H1 (cell line): Measurements from ENCODE around the gene CFAP97. TPM values are rescaled to one million over a fixed set of nuclear protein-coding genes. Genes with fewer than 3 reads are reported as not detected.

Source experiments
- CTCF ChIA-PET: fragments of 300-600 bp; sonication (Branson Sonifier 250); formaldehyde crosslinking; loops from one replicate; lab custom pipeline; 2021; ENCODE audit not compliant: partially characterized antibody; lab: Charles Lee
- POLR2A ChIA-PET: fragments of 300-600 bp; sonication (Branson Sonifier 250); formaldehyde crosslinking; loops from one replicate; lab custom pipeline; 2021; ENCODE audit warnings: inconsistent platforms; ENCODE audit not compliant: partially characterized antibody; lab: Charles Lee
- DNase-seq, 2 experiments: peaks; one replicate each; pipeline versions ENCODE4 v3.0.0 to v3.0.0-alpha.2; 2010 to 2022; ENCODE audit warnings: low spot score in 2 of 2, low read depth in 1 of 2, mixed read lengths in 1 of 2
- FAIRE-seq: peaks from 2 replicates; lab custom pipeline; 2011; peaks lifted over from hg19 to GRCh38; lab: Jason Lieb, UNC
- H2AFZ ChIP-seq: 2 replicates; pipeline ENCODE4 v1.8.1; 2012; ENCODE audit warnings: low read length, inconsistent platforms
- H2AK5ac ChIP-seq: 2 replicates; pipeline ENCODE4 v1.6.1; 2013; ENCODE audit warnings: low read depth, low read length
- H2BK120ac ChIP-seq: replicated peaks from 2 replicates; pipeline ENCODE3; 2013; ENCODE audit warnings: low read depth, low read length, inconsistent platforms
- H2BK12ac ChIP-seq: 2 replicates; pipeline ENCODE4 v1.6.1; 2013; ENCODE audit warnings: low read depth, low read length
- H2BK15ac ChIP-seq: 2 replicates; pipeline ENCODE4 v1.6.1; 2013; ENCODE audit warnings: low read length
- H2BK20ac ChIP-seq: 2 replicates; pipeline ENCODE4 v1.6.1; 2013; ENCODE audit warnings: low read length
- H2BK5ac ChIP-seq: 2 replicates; pipeline ENCODE4 v1.6.1; 2013; ENCODE audit warnings: low read depth, low read length
- H3K14ac ChIP-seq: 2 replicates; pipeline ENCODE4 v1.6.1; 2013; ENCODE audit warnings: inconsistent platforms; ENCODE audit not compliant: insufficient read length
- H3K18ac ChIP-seq: 2 replicates; pipeline ENCODE4 v1.6.1; 2013; ENCODE audit warnings: low read length; ENCODE audit errors: extremely low read depth
- H3K23ac ChIP-seq: 2 replicates; pipeline ENCODE4 v1.6.1; 2013; ENCODE audit warnings: inconsistent platforms; ENCODE audit not compliant: insufficient read length
- H3K23me2 ChIP-seq: 2 replicates; pipeline ENCODE4 v1.6.1; 2013; ENCODE audit warnings: low read depth, low read length
- H3K27ac ChIP-seq: 2 replicates; pipeline ENCODE4 v1.6.1; 2011; ENCODE audit warnings: low read depth, low read length, inconsistent platforms
- H3K27me3 ChIP-seq, 4 experiments: replicated peaks in 1 of 4; 1 replicate in 1 of 4; 2 replicates in 3 of 4; pipeline versions ENCODE4 v1.6.1 to v1.8.1; 2011 to 2013; ENCODE audit warnings: low read length in 3 of 4, mild to moderate bottlenecking in 3 of 4, inconsistent platforms in 2 of 4, mixed read lengths in 2 of 4, moderate library complexity in 1 of 4; ENCODE audit not compliant: control insufficient read depth in 3 of 4, insufficient read depth in 3 of 4; ENCODE audit errors: extremely low read depth in 1 of 4
- H3K36me3 ChIP-seq, 4 experiments: 2 replicates each; pipeline versions ENCODE4 v1.6.1 to v1.8.1; 2011 to 2013; ENCODE audit warnings: mild to moderate bottlenecking in 4 of 4, low read length in 3 of 4, moderate library complexity in 2 of 4, control low read depth in 1 of 4, inconsistent platforms in 1 of 4; ENCODE audit not compliant: insufficient read depth in 4 of 4, control insufficient read depth in 2 of 4
- H3K4ac ChIP-seq: replicated peaks from 2 replicates; pipeline ENCODE3; 2013; ENCODE audit warnings: low read length, low read depth, mixed read lengths, inconsistent platforms; ENCODE audit not compliant: insufficient read length
- H3K4me1 ChIP-seq, 4 experiments: replicated peaks in 1 of 4; 1 replicate in 1 of 4; 2 replicates in 3 of 4; pipeline versions ENCODE4 v1.6.1 to v1.8.1; 2011 to 2013; ENCODE audit warnings: low read length in 3 of 4, inconsistent platforms in 2 of 4, mixed read lengths in 1 of 4; ENCODE audit not compliant: insufficient read depth in 4 of 4, control insufficient read depth in 3 of 4
- H3K4me2 ChIP-seq, 2 experiments: 2 replicates each; pipeline versions ENCODE4 v1.6.1 to v1.8.1; 2011 to 2013; ENCODE audit warnings: low read depth in 2 of 2, low read length in 2 of 2, control low read depth in 1 of 2, inconsistent platforms in 1 of 2, mild to moderate bottlenecking in 1 of 2; ENCODE audit not compliant: insufficient read depth in 1 of 2
- H3K4me3 ChIP-seq, 4 experiments: fragments of 200-600, 300-600 bp in 1 of 4; sonication (generic), shearing (Covaris generic), sonication (Bioruptor Twin) in 1 of 4; 2 replicates each; pipeline versions ENCODE4 v1.5.1 to v1.8.1; 2011 to 2016; ENCODE audit warnings: low read length in 4 of 4, low read depth in 3 of 4, control low read depth in 2 of 4, inconsistent platforms in 2 of 4, mild to moderate bottlenecking in 2 of 4, mixed read lengths in 1 of 4, moderate library complexity in 1 of 4; ENCODE audit not compliant: insufficient read depth in 2 of 4; ENCODE audit errors: extremely low read depth in 1 of 4
- H3K56ac ChIP-seq: replicated peaks from 2 replicates; pipeline ENCODE3; 2013; ENCODE audit warnings: low read depth, mild to moderate bottlenecking, mixed read lengths, low read length, inconsistent platforms; ENCODE audit not compliant: insufficient read length
- H3K79me1 ChIP-seq: 2 replicates; pipeline ENCODE4 v1.6.1; 2013; ENCODE audit warnings: low read depth, low read length, control low read depth
- H3K79me2 ChIP-seq, 2 experiments: 2 replicates each; pipeline versions ENCODE4 v1.6.1 to v1.8.1; 2012 to 2013; ENCODE audit warnings: low read length in 2 of 2, mild to moderate bottlenecking in 2 of 2, inconsistent platforms in 1 of 2; ENCODE audit not compliant: insufficient read depth in 2 of 2, control insufficient read depth in 1 of 2
- H3K9ac ChIP-seq, 4 experiments: replicated peaks in 1 of 4; 1 replicate in 1 of 4; 2 replicates in 3 of 4; pipeline versions ENCODE4 v1.6.1 to v1.8.1; 2011 to 2013; ENCODE audit warnings: low read depth in 3 of 4, low read length in 3 of 4, control low read depth in 2 of 4, mild to moderate bottlenecking in 2 of 4, moderate library complexity in 2 of 4, inconsistent platforms in 1 of 4; ENCODE audit errors: extremely low read depth in 1 of 4
- H3K9me3 ChIP-seq, 2 experiments: 2 replicates each; pipeline versions ENCODE4 v1.6.1 to v1.8.1; 2012 to 2013; ENCODE audit warnings: mild to moderate bottlenecking in 2 of 2, moderate library complexity in 2 of 2, control low read depth in 1 of 2, inconsistent platforms in 1 of 2, low read depth in 1 of 2, low read length in 1 of 2, mixed read lengths in 1 of 2; ENCODE audit not compliant: insufficient read depth in 2 of 2
- H4K20me1 ChIP-seq, 2 experiments: replicated peaks in 1 of 2; 2 replicates each; pipeline versions ENCODE3 to v1.8.1; 2011 to 2013; ENCODE audit warnings: inconsistent platforms in 2 of 2, low read length in 2 of 2, mild to moderate bottlenecking in 1 of 2; ENCODE audit not compliant: insufficient read depth in 2 of 2, control insufficient read depth in 1 of 2
- H4K5ac ChIP-seq: 2 replicates; pipeline ENCODE4 v1.6.1; 2013; ENCODE audit warnings: low read length, low read depth, mixed read lengths, inconsistent platforms; ENCODE audit not compliant: insufficient read length
- H4K8ac ChIP-seq: 2 replicates; pipeline ENCODE4 v1.8.0; 2013; ENCODE audit warnings: mild to moderate bottlenecking, moderate library complexity, low read length, inconsistent platforms; ENCODE audit not compliant: insufficient read depth; ENCODE audit errors: extremely low read depth
- H4K91ac ChIP-seq: replicated peaks from 2 replicates; pipeline ENCODE3; 2013; ENCODE audit warnings: low read length, mixed read lengths, inconsistent platforms; ENCODE audit not compliant: insufficient read length
- CEBPB ChIP-seq: IDR thresholded peaks from 2 replicates; pipeline ENCODE4 v1.6.1; 2012; ENCODE audit warnings: low read depth, low read length
- CREB1 ChIP-seq: IDR thresholded peaks from 2 replicates; pipeline ENCODE4 v1.6.1; 2012; ENCODE audit warnings: inconsistent platforms
- FOSL1 ChIP-seq: IDR thresholded peaks from 2 replicates; pipeline ENCODE4 v1.6.1; 2011; ENCODE audit warnings: mild to moderate bottlenecking, low read depth, low read length, moderate library complexity; ENCODE audit not compliant: insufficient read depth
- MAX ChIP-seq: IDR thresholded peaks from 2 replicates; pipeline ENCODE4 v1.6.1; 2012; ENCODE audit warnings: inconsistent platforms
- PHF8 ChIP-seq: fragments of 200-600 bp; sonication (generic); conservative IDR thresholded peaks from 2 replicates; pipeline ENCODE4 v1.7.1; 2012; ENCODE audit warnings: low read depth, mild to moderate bottlenecking, inconsistent platforms, low read length, moderate library complexity
- POLR2A ChIP-seq, 2 experiments: IDR thresholded peaks; 1 replicate in 1 of 2; 2 replicates in 1 of 2; pipeline ENCODE4 v1.6.1; 2011; ENCODE audit warnings: low read depth in 2 of 2, low read length in 2 of 2, mild to moderate bottlenecking in 2 of 2; ENCODE audit errors: control extremely low read depth in 1 of 2
- POLR2AphosphoS5 ChIP-seq: IDR thresholded peaks from 2 replicates; pipeline ENCODE4 v1.6.1; 2011; ENCODE audit warnings: low read depth, low read length
- POU5F1 ChIP-seq: IDR thresholded peaks from 2 replicates; pipeline ENCODE4 v1.6.1; 2011; ENCODE audit warnings: low read depth, mild to moderate bottlenecking, low read length, moderate library complexity
- RFX5 ChIP-seq: IDR thresholded peaks from 2 replicates; pipeline ENCODE4 v1.6.1; 2011; ENCODE audit warnings: low read depth, low read length, improper control_type of control experiment, borderline replicate concordance
- SIN3A ChIP-seq, 2 experiments: IDR thresholded peaks in 1 of 2; conservative IDR thresholded peaks in 1 of 2; 2 replicates each; pipeline ENCODE4 v1.6.1; 2011 to 2012; ENCODE audit warnings: low read length in 2 of 2, improper control_type of control experiment in 1 of 2, low read depth in 1 of 2, mild to moderate bottlenecking in 1 of 2
- SIX5 ChIP-seq: IDR thresholded peaks from 2 replicates; pipeline ENCODE4 v1.6.1; 2011; ENCODE audit warnings: mild to moderate bottlenecking, low read depth, low read length
- SP1 ChIP-seq: IDR thresholded peaks from 2 replicates; pipeline ENCODE4 v1.6.1; 2011; ENCODE audit warnings: low read depth, low read length
- TAF1 ChIP-seq: IDR thresholded peaks from 2 replicates; pipeline ENCODE4 v1.6.1; 2011; ENCODE audit warnings: mild to moderate bottlenecking, low read depth, low read length
- TBP ChIP-seq: IDR thresholded peaks from 2 replicates; pipeline ENCODE4 v1.6.1; 2011; ENCODE audit warnings: low read depth, low read length, improper control_type of control experiment
- WGBS, 2 experiments: shearing (Covaris generic) in 1 of 2; methylation state at CpG; one replicate each; pipeline versions ENCODE4 v1.1.6 to v1.1.7; 2013 to 2015; ENCODE audit warnings: low lambda C conversion rate in 2 of 2, mixed read lengths in 2 of 2, inconsistent platforms in 1 of 2, low coverage in 1 of 2, missing lambda C conversion rate in 1 of 2; ENCODE audit not compliant: insufficient replicate concordance in 2 of 2, insufficient coverage in 1 of 2, insufficient read length in 1 of 2; ENCODE audit errors: extremely low coverage in 1 of 2, missing lambda C conversion rate in 1 of 2; 5-methylcytosine and 5-hydroxymethylcytosine counted together
- polyA plus RNA-seq, 7 experiments: library from polyadenylated mRNA; depleted of rRNA in 3 of 7; stranded (reverse) in 5 of 7; unstranded in 2 of 7; fragments of >200 nt in 5 of 7; fragments of 200-250 nt in 2 of 7; gene quantifications; 1 replicate in 5 of 7; 2 replicates in 1 of 7; 4 replicates in 1 of 7; pipeline versions ENCODE4 v1.2.1 to v1.2.3, GENCODE V29; 2011 to 2013; ENCODE audit warnings: missing spikeins in 2 of 7, mixed read lengths in 2 of 7
- total RNA-seq: library from RNA; stranded (reverse); fragmentation: NEBNext Ultra II Directional; extraction: Animal tissue kit (Norgen Biotek cat#: 25700); gene quantifications from 2 replicates; pipeline ENCODE4 v1.2.1, GENCODE V29; 2021
- TF ChIP-seq, protein P1 (sequence below): IDR thresholded peaks from 2 replicates; pipeline ENCODE4 v1.6.1; 2012; ENCODE audit warnings: inconsistent platforms

Gene CFAP97
- total and polyA plus RNA-seq, 2 of the 8 experiments (the other 6 are each of a cell fraction or from before 2014, with no cell fraction given) = 9.2 to 40.4 TPM

- no peak overlapping the region for H4K8ac ChIP-seq
- ChIA-PET POLR2A (interaction anchor here (0.7 kb wide), 1 partner anchor 18 kb away, joined by 3 read pairs; no protein-coding TSS in a partner anchor), CTCF (interaction anchor here (1.7 to 5.7 kb wide), 3 partner anchors 8 to 18 kb away, joined by 6 to 21 read pairs (median 8); no protein-coding TSS in a partner anchor)
- no peak overlapping the region for H2BK15ac ChIP-seq
- H4K91ac ChIP-seq = no peak overlapping the region
- FAIRE-seq = no peak
- no peaks in the 10 kb centered on the region for H3K4me1 ChIP-seq
- H3K79me1 ChIP-seq = no peaks in the 10 kb centered on the region
- no peaks in the 10 kb centered on the region for H3K79me2 ChIP-seq
- no peaks in the 10 kb centered on the region for H3K9me3 ChIP-seq
- no peak overlapping the region for H2BK20ac ChIP-seq
- no peak overlapping the region for H3K18ac ChIP-seq
- no peak overlapping the region for H3K56ac ChIP-seq
- no peaks in the 10 kb centered on the region for H4K20me1 ChIP-seq
- WGBS, 2 experiments = 94% methylated on average over 2 of the region's 2 CpGs; no CpG with 5 or more reads in 1 of the 2 experiments
- no peak overlapping the region for H2BK120ac ChIP-seq
- no peak for DNase-seq
- H4K5ac ChIP-seq = no peak overlapping the region
- H3K23me2 ChIP-seq = no peaks in the 10 kb centered on the region
- H3K14ac ChIP-seq = no peak overlapping the region
- H2BK5ac ChIP-seq = no peak overlapping the region
- no peak overlapping the region for H3K9ac ChIP-seq
- H3K4me2 ChIP-seq = no peak overlapping the region
- peaks cover 0 to 1% (median 0%) of the 10 kb centered on the region in 4 experiments; a peak in 1 of 7 replicates for H3K27me3 ChIP-seq
- no peak overlapping the region for H2BK12ac ChIP-seq
- H2AFZ ChIP-seq = no peak overlapping the region
- no peak overlapping the region for H3K27ac ChIP-seq
- H3K23ac ChIP-seq = no peak overlapping the region
- H3K4ac ChIP-seq = no peak overlapping the region
- no peak overlapping the region for H2AK5ac ChIP-seq
- no peak overlapping the region for H3K4me3 ChIP-seq
- peaks cover 2 to 26% (median 7%) of the 10 kb centered on the region in 4 experiments; a peak in 6 of 8 replicates for H3K36me3 ChIP-seq
- TF ChIP-seq SP1 (no peak), CREB1 (no peak), FOSL1 (no peak), SIX5 (no peak), CEBPB (no peak), POLR2A (IDR thresholded peaks at IDR 0.05; ENCODE audit: control extremely low read depth in 1 of 2, low read depth in 2 of 2, low read length in 2 of 2) (no peak), MAX (no peak), TAF1 (no peak), PHF8 (no peak), RFX5 (no peak), POLR2AphosphoS5 (no peak), POU5F1 (no peak), SIN3A (conservative IDR thresholded peaks at IDR 0.05 in 1 of 2, IDR thresholded peaks at IDR 0.05 in 1 of 2; ENCODE audit: low read depth in 1 of 2, low read length in 2 of 2) (no peak), TBP (no peak)
- TF ChIP-seq, protein P1, sequence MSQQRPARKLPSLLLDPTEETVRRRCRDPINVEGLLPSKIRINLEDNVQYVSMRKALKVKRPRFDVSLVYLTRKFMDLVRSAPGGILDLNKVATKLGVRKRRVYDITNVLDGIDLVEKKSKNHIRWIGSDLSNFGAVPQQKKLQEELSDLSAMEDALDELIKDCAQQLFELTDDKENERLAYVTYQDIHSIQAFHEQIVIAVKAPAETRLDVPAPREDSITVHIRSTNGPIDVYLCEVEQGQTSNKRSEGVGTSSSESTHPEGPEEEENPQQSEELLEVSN = no peak
These were observed 38.2 kb downstream of the CFAP97 start for GRCh38 chr4:185165605-185166063.
